NCI-H510A treated with DMSO at 0.1 percent for 48 hours (cell line): ENCODE data around the gene KLF7.

ENCODE experiments used
- DNase-seq: peaks from one replicate; lab custom pipeline; 2025; lab: John Stamatoyannopoulos, UW

KLF7 gene

DNA sequence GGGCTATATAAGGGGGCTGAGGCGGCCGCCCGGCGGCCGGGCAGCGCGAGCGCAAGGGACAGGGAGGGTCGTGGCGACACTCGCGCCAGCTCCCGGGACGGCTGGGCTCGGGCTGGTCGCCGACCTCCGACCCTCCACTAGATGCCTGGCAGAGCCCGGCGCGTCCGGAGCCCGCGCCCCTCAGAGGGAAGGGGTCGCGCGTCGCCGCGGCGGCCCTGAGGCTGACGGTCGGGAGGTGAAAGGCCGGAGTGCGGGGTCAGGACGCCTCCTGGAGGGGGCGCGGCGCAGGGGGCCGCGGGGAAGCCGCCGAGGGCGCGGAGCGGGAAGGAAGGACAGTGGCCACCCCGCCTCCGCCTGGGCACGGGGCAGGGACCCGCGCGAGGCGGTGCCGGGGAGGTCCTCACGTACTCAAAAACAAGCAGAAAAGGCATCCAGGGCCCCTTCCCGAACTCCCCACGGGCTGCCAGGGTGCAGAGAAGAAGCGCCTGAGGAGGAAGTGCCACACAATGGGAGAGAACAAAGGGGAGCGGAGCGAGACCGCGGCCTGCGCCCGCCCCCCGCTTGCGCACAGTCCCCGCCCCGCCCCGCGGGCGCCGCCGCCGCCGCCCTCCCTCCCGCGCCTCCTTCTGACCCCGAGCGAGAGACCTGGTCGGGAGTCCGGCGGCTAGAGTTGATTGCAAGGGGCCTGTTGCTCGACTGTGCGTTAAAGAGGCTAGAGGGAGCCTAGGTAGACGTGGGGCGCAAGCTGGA, 776 bp upstream of the KLF7 start:
- DNase-seq = peak; percentile 68

- peak; percentile 96 for DNase-seq
These were observed 246 bp upstream of the KLF7 start for GRCh38 chr2:207166039-207166348.

DNA sequence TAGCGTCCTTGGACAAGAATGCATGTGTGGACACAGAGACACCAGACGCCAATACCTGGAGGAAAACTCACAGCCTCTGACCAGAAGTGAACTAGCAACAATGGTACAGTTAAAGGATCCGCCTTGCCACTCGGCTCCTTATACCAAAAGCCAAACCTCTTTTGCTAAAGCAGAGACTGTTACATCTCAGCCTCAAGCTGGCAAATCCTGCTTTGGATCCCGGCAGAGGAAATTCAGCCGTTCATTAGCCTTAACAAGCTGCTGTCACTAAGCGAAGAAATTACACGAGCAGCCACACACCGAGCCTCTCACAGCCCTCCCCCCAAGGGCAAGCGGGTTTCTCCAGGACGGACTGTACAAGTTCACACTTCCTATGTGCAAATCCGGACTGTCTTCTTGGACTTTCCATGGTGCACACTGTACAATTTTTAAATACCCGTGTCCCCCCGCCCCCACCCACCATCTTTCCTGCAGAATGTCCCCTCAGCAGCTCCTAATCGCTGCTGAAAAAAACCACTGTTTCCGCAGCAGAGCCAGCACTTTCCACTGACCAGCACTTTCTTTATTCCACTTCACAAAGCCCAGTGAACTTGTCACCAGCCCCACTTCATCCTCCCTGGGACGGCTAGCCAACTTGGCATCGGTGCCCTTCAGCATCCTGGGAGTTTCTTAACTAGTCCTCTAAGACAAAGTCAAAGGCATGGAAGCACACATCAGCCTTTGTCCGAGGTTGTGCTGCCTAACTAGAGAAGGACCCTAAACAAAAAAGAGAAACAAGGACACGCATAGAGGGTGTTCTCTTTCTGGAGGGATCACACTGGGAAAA, 1.5 kb downstream of the KLF7 start:
- peak; percentile 17 for DNase-seq

GRCh38 chr2:207163756-207164005, 2.1 kb downstream of the KLF7 start:
- DNase-seq = no peak

DNA sequence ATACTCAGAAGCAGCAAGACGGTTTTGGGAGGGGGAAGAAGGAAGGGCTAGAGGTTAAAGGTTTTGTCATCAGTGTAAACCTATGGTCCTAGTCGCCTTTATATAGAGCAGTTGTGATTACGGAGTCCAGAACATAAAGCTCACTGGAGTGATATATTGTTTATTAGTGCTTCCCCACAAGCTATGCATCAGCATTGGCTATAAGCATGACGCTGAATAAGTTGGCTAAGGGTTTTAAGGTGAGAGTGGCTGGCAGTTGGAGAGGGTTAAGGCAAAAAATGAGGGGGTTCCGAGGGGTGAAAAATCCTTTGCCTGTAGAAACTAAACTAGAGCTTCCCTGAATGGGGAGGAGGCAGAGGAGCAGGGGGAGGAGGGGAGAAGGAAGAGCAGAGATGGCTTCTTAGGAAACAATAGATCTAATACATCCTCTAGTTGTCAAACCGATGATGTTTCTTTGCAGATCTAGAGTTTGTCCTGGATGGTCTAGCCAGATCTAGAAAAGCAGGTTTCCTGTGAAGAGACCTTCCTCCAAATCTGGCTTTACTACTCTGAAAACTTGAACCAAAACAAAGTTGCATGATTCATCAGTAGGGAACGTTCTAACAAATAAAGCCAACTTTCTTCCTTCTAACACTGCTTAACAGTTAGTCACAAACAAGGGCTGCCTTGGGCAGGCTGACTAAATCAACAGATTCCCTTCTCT, 2.5 kb downstream of the KLF7 start:
- DNase-seq = peak; percentile 15

DNA sequence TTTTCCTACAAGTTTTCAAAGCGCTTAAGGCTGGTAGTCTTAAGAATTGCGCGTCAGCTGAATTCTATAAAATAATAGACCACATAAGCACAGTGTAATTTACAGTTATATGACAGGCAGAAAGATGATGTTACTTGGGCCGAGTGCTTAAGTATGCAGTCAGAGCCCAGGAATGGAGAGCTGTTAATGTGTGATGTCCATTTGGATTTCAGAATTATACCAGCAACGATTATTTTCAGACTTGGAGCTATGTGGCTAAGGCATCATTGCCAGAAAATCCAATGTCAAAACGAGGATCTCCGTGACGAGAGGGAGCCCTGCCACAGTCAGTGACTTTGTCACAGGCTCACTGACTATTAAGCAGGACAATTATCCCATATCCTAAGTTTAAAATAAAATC, 3.4 kb downstream of the KLF7 start:
- DNase-seq = no peak

DNA sequence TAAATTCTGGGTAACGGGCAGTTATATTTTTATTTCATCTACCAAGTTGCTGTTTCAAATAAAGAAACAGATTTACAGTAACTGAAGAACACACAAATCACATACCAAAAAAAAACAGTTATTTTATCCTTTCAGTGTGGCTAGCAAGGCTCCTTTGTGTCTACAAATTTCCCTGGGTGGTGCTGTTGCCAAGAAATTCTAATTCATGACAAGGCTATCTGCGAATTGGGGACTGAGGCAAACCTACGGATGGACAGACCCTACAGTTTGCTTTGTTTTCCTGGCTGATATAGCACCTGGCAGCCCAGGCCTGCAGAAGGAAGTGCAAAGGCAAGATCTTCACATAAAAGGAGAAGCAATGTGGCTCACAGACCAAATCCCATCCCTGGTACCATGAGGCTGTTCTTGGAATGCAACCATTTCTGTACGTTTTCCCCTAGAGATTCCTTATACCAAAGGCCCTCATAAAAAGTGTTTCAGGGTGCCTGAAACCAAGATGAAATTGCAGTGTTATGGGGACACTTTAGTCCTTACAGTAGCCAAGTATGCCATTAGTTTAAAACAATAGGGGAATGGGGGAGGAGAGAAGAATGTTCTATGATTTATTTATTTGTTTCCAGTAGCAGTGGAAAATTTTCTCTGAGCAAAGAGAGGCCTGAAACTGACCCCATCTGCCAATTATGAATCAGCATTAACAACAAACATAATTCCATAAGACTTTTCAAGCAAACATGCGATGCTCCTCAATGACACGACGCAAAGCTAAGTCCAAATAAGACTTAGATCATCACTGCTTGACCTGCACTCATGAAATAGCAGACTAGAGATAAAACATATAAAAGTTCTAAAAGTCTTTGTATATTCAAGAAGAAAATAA, 4.3 kb downstream of the KLF7 start:
- DNase-seq = no peak

DNA sequence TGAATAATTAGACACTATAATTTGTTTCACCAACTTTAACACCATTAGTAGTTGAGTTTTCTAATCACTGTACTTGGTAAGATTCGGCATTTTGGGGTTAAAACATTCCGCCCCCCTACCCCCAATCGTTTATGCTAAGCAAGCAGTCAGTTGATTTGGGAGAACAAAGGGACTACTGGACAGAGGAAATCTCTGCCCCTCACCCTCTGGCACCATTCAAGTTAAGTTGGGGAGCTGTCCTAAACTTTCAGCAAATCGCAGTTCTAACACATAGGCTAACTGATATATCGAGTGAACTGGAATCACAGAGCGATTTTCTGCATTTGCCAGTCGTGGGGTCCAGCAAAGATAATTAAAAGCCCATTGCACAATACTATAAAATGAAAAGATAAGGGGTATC, 5.6 kb downstream of the KLF7 start:
- no peak for DNase-seq

- no peak for DNase-seq
These were observed 6.7 kb downstream of the KLF7 start for GRCh38 chr2:207159002-207159401.

DNA sequence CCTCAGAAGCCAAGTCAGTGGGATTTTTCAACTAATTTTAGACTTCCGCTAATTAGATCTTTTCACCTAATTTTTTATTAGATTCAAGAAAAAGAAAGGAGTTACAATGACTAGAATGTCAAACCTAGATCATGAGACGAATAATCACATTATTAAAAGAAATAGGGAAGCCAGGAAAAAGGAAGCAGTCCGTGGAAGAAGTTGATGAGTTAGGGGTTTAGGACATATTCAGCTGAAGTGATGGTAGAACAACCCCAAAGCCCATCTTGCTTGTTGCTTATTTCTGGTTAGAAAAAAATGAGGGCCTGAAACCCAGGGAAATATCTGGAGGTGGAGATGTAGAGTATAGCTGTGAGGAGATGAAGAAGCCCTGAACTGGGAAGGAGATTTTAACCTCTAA, 8.0 kb downstream of the KLF7 start:
- DNase-seq = no peak

DNA sequence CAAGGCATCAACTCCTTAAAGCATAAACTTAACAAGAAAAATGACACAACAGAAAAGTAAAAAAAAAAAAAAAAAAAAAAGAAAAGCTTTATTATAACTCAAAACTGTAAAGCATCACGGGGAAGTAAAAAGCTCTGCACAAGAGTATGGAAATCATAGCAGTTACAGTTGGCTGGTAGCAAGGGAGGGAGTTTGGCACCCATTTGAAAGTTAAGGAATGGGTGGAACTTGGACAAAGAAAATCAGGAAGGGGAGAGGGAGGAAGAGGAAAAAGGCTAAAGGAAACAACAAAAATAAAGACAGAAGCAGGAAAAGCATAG, 8.6 kb downstream of the KLF7 start:
- no peak for DNase-seq

GRCh38 chr2:207156451-207157161, 9.1 kb downstream of the KLF7 start:
- DNase-seq = no peak

- DNase-seq = no peak
These were observed 10.0 kb downstream of the KLF7 start for GRCh38 chr2:207155516-207156444.

DNA sequence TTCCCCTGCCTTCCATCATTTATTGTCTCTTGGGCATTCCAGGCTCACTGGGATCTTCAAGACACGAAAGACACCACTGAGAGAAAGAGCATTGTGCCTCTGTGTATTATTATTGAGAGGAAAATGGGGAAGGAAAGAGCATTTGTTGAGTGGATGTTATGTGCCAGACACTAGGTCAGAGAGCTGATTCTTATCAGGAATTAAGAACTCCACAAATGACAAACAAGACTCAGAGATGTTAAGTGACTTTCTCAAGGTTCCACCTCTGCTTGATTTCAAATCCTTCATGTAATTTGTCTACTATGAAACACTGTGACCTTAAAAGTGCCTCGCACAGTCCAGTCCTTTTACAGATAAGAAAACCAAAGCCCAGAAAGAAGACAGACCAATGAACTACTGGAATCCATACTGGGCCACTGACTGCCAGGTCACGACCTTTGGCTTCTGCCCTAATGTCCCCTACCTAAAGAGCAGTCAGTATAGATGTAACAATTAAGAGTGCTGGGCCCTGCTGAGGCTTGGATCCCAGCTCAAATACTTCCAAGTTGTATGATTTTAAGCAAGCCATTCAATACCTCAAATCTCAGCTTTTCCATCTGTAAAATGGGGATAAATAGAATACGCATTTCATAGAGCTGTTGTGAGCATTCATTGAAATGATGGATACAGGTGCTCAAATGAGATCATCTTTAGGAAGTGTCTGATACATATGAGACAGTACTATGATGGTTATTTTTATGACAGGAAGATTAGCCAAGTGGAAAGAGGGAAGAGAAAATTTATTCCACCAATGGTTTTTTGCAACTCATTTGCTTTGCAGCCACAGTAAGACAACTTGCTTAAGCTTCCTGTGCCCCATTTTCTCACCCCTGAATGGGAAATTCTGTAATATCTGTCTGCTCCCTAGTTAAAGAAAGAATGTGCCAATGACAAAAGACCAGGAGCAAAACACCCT, 10.9 kb downstream of the KLF7 start:
- no peak for DNase-seq

DNA sequence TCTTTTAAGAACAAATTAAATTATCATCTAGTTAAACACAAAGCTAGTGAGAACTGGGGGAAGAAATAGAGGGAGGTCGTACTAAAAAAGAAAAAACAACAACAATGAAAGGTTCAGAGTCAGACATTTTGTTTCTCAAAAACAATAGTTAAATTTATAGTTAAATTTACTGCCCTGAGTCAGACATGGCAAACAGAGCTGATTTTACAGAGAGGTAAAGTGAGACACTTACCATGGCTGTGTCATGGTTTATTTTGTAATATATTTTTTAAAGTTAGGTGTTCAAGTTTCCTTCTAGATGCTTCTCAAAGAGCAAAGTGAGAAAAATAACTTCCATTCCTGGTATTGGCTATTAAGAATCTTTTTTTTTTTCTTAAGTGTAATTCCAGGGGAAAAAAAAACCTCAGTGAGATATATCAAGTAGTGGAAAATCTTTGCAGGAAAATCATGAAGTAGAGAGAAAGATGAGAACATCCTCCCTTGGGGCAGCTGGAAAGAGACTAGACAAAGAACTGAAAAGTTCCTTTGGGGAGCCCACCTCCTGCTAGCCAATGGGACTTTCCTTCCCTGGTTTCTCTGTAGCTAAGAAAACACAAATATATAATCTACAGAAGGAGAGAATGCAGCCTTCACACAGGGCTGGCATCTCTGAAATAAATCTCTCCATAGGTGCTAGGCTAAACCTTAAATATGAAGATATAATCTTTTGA, 12.3 kb downstream of the KLF7 start:
- no peak for DNase-seq

GRCh38 chr2:207151048-207151447, 14.7 kb downstream of the KLF7 start:
- DNase-seq = no peak

- no peak for DNase-seq
These were observed 15.5 kb downstream of the KLF7 start for GRCh38 chr2:207150284-207150683.

- DNase-seq = no peak
These were observed 16.2 kb downstream of the KLF7 start for GRCh38 chr2:207149249-207150213.
